ENCODE data around the gene ARHGEF40. TPM values are rescaled to one million over a fixed set of nuclear protein-coding genes. Genes with fewer than 3 reads are reported as not detected.
A peak's percentile ranks its signal among the peaks of the same experiment; 100 is the strongest.

The ARHGEF40 gene
- total RNA-seq, 1 experiment from 2014 or later, result 71.4 TPM

DNA sequence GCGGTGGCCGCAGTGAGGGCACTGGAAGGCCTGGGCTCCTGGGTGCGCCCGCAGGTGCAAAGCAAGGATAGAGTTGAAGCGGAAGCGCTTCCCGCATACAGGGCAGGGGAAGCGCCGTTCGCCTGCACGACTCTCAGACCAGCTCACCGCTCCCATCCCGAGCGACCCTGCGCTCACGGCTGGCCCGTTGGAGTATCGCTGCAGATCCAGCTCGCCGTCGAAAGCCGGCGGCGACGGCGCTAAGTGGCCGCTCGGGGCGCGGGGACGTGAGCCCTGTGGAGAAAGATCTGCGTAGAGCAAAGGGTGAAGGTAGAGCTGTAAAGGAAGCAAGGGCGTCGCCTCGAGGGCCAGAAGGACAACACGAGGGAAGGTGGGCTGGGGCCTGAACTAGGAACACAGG, 22.9 kb downstream of the ARHGEF40 start:
- Histone ChIP-seq H3K9me3 (ENCODE audit: control insufficient read depth, low read depth, low read length) (no peaks in the 10 kb centered on the region), H2BK5ac (ENCODE audit: insufficient read length, low read length) (no peak overlapping the region), H2BK20ac (ENCODE audit: low read depth, low read length, poor library complexity, severe bottlenecking) (no peak overlapping the region), H4K8ac (replicated peaks; ENCODE audit: insufficient read length, low read depth, low read length) (no peak overlapping the region), H4K5ac (ENCODE audit: insufficient read length, low read depth, low read length) (no peak overlapping the region), H3K79me2 (ENCODE audit: insufficient read depth, low read length) (peaks cover 12% of the 10 kb centered on the region; the same call in 1 of the 2 replicates), H3K79me1 (ENCODE audit: insufficient read depth, low read depth, low read length, poor library complexity, severe bottlenecking) (peaks cover 4% of the 10 kb centered on the region), H3K4me1 (ENCODE audit: insufficient read depth, low read length) (peaks cover 18% of the 10 kb centered on the region), H2BK120ac (ENCODE audit: low read depth, low read length, poor library complexity, severe bottlenecking) (no peak overlapping the region), H2BK12ac (ENCODE audit: insufficient read length, low read depth, low read length) (no peak overlapping the region), H3K4me2 (ENCODE audit: insufficient read depth, insufficient read length, low read length) (no peak overlapping the region), H2BK15ac (ENCODE audit: low read depth, low read length) (no peak overlapping the region), H2AK5ac (ENCODE audit: insufficient read length, low read length) (no peak overlapping the region), H3K9ac (ENCODE audit: extremely low read depth, insufficient read length, low read length) (no peak overlapping the region), H3K18ac (ENCODE audit: insufficient read length, low read depth, low read length) (no peak overlapping the region), H3K27ac (ENCODE audit: insufficient read length, low read depth, low read length) (no peak overlapping the region), H3K23me2 (ENCODE audit: insufficient read length, low read depth, low read length, poor library complexity, severe bottlenecking) (peaks cover 12% of the 10 kb centered on the region), H2AFZ (ENCODE audit: low read length) (no peak overlapping the region), H3K56ac (ENCODE audit: insufficient read length, low read depth, low read length) (no peak overlapping the region), H3K27me3 (ENCODE audit: insufficient read depth, low read length) (no peaks in the 10 kb centered on the region), H3K23ac (ENCODE audit: insufficient read length, low read depth, low read length) (no peak overlapping the region), H3T11ph (ENCODE audit: low read length) (no peak overlapping the region), H4K20me1 (ENCODE audit: control insufficient read depth, insufficient read depth, insufficient read length) (no peaks in the 10 kb centered on the region), H3K14ac (ENCODE audit: insufficient read depth, low read length) (no peak overlapping the region; the same call in 1 of the 2 replicates), H4K91ac (ENCODE audit: insufficient read length, low read depth, low read length) (no peak overlapping the region), H3K4ac (ENCODE audit: low read depth, low read length) (no peak overlapping the region)
- TF ChIP-seq, protein P1, sequence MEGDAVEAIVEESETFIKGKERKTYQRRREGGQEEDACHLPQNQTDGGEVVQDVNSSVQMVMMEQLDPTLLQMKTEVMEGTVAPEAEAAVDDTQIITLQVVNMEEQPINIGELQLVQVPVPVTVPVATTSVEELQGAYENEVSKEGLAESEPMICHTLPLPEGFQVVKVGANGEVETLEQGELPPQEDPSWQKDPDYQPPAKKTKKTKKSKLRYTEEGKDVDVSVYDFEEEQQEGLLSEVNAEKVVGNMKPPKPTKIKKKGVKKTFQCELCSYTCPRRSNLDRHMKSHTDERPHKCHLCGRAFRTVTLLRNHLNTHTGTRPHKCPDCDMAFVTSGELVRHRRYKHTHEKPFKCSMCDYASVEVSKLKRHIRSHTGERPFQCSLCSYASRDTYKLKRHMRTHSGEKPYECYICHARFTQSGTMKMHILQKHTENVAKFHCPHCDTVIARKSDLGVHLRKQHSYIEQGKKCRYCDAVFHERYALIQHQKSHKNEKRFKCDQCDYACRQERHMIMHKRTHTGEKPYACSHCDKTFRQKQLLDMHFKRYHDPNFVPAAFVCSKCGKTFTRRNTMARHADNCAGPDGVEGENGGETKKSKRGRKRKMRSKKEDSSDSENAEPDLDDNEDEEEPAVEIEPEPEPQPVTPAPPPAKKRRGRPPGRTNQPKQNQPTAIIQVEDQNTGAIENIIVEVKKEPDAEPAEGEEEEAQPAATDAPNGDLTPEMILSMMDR (conservative IDR thresholded peaks at IDR 0.05), result no peak
- no CpG with 5 or more reads among the region's 36 CpGs for WGBS (ENCODE audit: extremely low coverage, insufficient read length, low lambda C conversion rate)
- Mint-ChIP-seq H3K9me3 (no peaks in the 10 kb centered on the region; a peak in 2 of 5 replicates), H3K36me3 (ENCODE audit: insufficient read depth in 1 of 3, low read depth in 3 of 3) (peaks cover 37 to 49% (median 48%) of the 10 kb centered on the region in 3 experiments), H3K4me1 (peaks cover 57% of the 10 kb centered on the region in 2 experiments), H3K27ac (peak overlapping the region; percentile 93 to 98 (median 96); a peak in 6 of 7 replicates), H3K4me3 (peak overlapping the region; percentile 59 to 92), H3K27me3 (ENCODE audit: low read depth) (peaks cover 2% of the 10 kb centered on the region)
- DNase-seq, result no peak
